Activated CD4-positive, CD25-positive, alpha-beta regulatory T cell treated with anti-CD3 and anti-CD28 coated beads, Interleukin-2, amount 50 U/mL, for 16 hours (primary cell): Measurements from ENCODE around the gene NALCN.

Experiments used
- DNase-seq: peaks from one replicate; pipeline ENCODE4 v3.0.0-alpha.2; 2020; ENCODE audit warnings: low read depth, low spot score

NALCN gene

DNA sequence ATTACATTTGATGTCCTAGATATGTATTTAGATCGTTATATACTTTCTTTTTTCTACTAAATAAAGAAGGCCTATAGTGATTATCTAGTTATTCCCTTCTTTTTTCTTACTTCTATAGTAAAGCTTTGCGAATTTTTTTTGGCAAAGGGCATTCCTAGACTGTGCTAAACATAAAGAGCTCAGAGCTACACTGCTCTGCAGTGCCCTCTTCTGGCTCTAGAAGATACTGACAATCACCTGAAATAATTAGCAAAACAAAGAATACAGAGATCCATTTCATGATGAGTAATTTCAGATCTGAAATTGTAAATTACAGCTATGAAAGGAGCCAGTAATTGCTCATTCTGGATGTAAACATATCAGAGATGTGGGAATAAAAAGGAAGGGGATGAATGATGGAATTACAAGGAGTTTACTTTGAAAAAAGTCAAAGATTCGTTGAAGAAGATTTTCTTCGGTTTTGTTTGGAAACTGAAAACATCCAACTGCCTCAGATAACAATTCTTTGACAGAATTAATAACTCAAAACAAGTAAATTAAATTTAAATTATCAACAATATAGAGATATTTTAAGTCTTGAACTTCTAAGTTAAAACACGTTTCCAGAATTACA is 288.5 kb downstream of the NALCN start:
- DNase-seq, result no peak

DNA sequence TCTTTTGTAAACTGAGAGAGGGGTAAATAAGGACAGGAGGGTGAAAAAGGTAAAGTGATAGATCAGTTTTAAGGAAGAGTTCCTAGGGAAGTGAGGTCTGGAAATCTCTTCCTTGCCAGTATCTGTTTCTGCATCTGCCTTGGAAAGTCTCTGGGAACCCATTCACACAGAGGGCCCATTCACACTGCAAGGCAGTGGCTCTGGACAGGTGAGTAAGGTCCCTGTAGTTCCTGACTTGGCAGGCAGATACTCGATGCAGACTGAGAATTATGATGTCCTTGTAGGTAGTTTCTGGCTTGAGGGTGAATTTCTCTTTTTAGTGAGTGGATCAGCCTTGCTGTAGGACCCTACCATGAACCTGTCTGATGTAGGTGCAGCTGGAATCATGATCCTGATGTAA is 293.3 kb downstream of the NALCN start:
- no peak for DNase-seq

GRCh38 chr13:101121608-101122007 is 294.7 kb downstream of the NALCN start:
- DNase-seq, result no peak

DNA sequence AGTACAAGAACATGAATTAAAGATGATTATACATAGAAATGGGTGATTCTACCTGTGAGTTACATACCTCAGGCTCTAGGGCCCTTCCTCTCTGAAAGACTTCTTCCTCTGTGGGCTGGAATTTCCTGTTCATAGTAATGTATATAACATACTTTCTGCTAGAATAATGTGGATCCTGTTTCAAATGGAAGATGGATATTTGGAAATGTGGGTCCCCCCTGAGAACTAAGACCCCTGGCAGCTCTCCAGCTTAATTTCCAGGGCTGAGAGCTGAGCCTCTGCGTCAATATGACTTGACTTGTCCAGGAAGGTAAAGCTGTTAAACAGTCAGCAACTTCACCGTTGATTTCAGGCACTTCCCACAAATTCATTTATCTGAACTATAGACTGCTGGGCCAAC is 296.3 kb downstream of the NALCN start:
- no peak for DNase-seq

GRCh38 chr13:101116826-101117225 is 299.5 kb downstream of the NALCN start:
- DNase-seq, result no peak

- DNase-seq, result no peak
Measured at GRCh38 chr13:101116341-101116740, 300.0 kb downstream of the NALCN start.

GRCh38 chr13:101115762-101116171 is 300.5 kb downstream of the NALCN start:
- no peak for DNase-seq

DNA sequence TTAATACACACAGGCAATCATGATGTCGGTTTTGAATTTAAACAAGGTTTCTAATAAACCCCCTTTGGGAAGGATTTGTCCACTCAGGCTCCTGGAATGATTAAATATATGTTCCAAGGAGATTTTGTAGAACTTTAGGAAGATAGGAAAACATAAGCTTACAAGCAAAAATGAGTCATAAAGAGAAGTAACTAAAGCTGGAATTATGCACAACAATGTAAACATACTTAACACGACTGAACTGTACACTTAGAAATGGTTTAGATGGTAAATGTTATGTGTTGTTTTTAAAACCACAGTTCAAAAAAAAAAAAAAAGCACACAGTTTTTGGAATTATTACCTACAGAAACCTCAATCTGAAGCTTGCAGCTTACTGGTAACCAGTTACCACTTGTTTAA is 304.4 kb downstream of the NALCN start:
- DNase-seq, result no peak

DNA sequence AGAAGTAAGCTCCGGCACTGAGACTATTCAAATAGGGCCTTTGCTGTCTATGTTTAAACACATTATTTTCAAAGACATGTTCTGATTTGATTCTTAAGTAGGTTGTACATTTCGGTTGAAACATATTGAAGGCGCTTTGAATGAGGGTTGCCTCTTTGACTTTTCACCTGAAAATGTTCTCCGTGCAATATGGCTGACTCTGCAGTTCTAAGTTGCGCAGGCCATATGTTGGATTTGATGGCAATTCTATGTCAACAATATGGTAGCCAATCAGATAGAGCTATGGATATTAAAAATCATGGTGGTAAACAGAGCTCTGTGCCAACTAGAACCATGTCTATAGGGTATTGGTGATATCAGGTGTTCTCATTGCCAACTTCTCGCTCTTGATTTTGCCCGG is 307.3 kb downstream of the NALCN start:
- no peak for DNase-seq

DNA sequence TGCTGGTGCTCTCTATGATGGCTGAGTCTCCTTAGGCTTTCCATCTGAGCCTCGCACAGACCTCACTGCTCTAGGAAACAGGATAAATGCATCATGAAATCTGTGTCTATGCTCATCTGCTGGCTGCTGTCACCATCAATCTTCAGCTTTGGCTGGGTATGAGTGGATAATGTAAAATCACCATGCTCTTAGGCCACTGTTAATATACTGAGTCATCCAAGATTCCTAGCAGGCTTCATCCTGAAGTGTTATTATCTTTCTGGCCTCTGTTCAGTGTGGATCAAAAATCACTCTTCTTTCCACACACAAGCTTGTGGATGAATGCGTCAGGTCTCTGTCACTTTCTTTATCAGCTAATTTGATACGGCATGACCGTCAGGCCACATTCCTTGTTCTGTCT is 317.4 kb downstream of the NALCN start:
- no peak for DNase-seq

GRCh38 chr13:101092985-101093384 is 323.3 kb downstream of the NALCN start:
- no peak for DNase-seq

DNA sequence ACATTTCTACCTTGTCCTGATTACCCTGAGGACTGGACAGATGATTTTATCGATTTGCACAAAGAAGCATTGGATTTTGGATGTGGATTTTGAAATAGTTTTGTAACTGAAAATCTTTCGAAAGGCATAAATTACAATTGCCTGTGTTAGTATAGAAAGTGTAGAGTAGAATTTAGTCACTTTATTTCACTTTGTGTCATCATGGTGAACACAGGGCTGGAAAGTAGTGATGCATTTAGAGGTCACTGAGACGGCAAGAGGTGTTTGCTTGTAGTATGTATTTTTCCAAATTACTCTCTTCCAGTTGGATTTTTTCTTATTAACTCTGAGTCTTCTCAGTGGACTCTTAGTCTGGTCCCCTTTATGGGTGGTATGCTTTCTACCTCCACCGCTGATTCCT is 326.0 kb downstream of the NALCN start:
- DNase-seq, result no peak

GRCh38 chr13:101085551-101085950 is 330.8 kb downstream of the NALCN start:
- DNase-seq, result no peak

DNA sequence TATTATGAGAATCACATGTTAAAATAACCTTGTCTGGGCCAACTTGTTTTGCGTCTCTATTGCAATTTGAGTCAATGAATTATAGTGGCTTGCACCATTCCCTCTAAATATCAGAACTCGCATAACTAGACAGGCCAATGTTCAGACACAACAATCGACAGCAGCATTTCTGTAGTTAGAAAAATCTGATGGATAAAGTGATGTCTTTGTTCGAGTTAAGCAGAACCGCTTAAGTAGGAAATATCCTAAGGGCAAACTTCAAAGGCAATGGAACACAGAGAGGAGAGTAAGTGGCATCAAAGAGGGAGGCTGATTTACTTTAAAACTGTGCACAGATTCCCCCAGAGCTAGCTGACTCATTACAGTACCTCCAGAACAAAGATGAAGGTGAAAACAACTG is 333.9 kb downstream of the NALCN start:
- no peak for DNase-seq

DNA sequence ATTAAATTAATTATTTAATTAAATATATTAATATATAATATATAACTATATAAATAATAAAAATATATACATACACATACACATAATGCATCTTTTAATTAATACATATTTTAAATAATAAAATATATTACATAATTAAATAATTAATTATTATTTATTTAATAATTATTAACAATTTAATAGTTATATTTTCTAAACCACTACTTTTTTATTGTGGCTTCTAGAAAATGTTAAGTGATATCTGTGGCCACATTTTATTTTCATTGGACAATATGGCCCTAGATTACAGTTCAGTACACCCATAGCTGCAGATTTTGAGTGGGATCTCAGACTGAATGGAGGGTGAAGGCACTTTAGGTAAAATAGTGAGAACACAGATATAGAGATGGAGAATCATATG is 335.7 kb downstream of the NALCN start:
- DNase-seq, result no peak

- no peak for DNase-seq
Measured at GRCh38 chr13:101065329-101065728, 351.0 kb downstream of the NALCN start.

- DNase-seq, result no peak
Measured at GRCh38 chr13:101059793-101060192, 356.5 kb downstream of the NALCN start.

DNA sequence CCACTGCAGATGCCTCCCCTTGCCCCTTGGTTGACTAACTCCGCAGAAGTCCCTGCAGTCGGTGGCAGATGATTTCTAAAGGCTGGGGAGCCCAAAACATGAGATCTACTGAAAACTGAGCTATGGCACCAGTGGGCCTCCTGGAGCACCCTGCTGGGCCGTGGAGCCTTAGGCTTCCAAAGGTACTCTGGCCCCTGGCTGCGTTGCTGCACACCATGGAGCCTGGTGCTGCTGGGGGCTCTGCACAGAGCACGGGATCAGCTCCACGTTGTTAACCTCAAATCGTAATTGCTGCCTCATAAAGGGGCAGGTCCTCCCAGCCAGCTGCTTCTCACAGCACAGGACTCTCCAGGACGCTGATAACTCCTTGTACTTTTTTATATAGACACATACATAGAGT is 357.5 kb downstream of the NALCN start:
- no peak for DNase-seq

- no peak for DNase-seq
Measured at GRCh38 chr13:101053301-101054093, 362.8 kb downstream of the NALCN start.

DNA sequence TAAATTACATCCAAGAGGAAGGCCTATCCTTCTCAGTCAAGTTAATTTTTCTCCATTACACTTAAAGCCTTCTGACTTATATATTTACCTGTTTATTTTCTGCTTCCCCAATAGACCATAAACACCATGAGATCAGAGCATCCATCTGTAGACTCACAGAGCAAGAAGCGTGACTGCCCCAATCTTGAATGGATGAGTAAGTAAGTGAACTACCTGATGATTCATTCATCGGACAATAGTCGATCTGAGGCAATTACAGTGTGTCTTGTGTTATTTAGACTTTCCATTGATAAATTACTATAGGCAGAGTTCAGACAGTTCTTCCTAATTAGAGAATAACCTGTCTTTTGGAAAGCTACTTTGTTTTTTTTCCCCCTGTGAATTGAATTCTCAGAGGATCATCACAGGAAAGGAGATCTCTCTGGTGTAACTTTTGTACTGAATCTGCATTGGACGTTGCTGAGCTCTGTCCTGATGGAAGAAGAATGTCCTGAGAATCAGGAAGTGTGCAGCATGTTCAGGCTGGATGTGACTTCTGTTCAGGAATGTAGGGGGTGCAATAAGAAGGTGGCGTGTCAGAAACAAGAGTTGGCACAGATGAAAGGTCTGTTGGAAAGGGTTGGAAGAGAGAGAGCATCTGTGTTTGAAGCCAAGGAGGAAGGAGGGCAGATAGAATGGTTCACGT is 367.0 kb downstream of the NALCN start:
- DNase-seq, result no peak

GRCh38 chr13:101036546-101036945 is 379.8 kb downstream of the NALCN start:
- no peak for DNase-seq

- no peak for DNase-seq
Measured at GRCh38 chr13:101035119-101035620, 381.1 kb downstream of the NALCN start.
